H1 (cell line): Measurements from ENCODE around the gene AP1M2. TPM values are rescaled to one million over a fixed set of nuclear protein-coding genes. Genes with fewer than 3 reads are reported as not detected.
A peak's percentile ranks its signal among the peaks of the same experiment; 100 is the strongest.

Experiments used
- CTCF ChIA-PET: fragments of 300-600 bp; sonication (Branson Sonifier 250); formaldehyde crosslinking; loops from one replicate; lab custom pipeline; 2021; ENCODE audit not compliant: partially characterized antibody; lab: Charles Lee
- POLR2A ChIA-PET: fragments of 300-600 bp; sonication (Branson Sonifier 250); formaldehyde crosslinking; loops from one replicate; lab custom pipeline; 2021; ENCODE audit warnings: inconsistent platforms; ENCODE audit not compliant: partially characterized antibody; lab: Charles Lee
- DNase-seq, 2 experiments: peaks; one replicate each; pipeline versions ENCODE4 v3.0.0 to v3.0.0-alpha.2; 2010 to 2022; ENCODE audit warnings: low spot score in 2 of 2, low read depth in 1 of 2, mixed read lengths in 1 of 2
- FAIRE-seq: peaks from 2 replicates; lab custom pipeline; 2011; peaks lifted over from hg19 to GRCh38; lab: Jason Lieb, UNC
- H2AFZ ChIP-seq: 2 replicates; pipeline ENCODE4 v1.8.1; 2012; ENCODE audit warnings: low read length, inconsistent platforms
- H2AK5ac ChIP-seq: 2 replicates; pipeline ENCODE4 v1.6.1; 2013; ENCODE audit warnings: low read depth, low read length
- H2BK120ac ChIP-seq: replicated peaks from 2 replicates; pipeline ENCODE3; 2013; ENCODE audit warnings: low read depth, low read length, inconsistent platforms
- H2BK12ac ChIP-seq: 2 replicates; pipeline ENCODE4 v1.6.1; 2013; ENCODE audit warnings: low read depth, low read length
- H2BK15ac ChIP-seq: 2 replicates; pipeline ENCODE4 v1.6.1; 2013; ENCODE audit warnings: low read length
- H2BK20ac ChIP-seq: 2 replicates; pipeline ENCODE4 v1.6.1; 2013; ENCODE audit warnings: low read length
- H2BK5ac ChIP-seq: 2 replicates; pipeline ENCODE4 v1.6.1; 2013; ENCODE audit warnings: low read depth, low read length
- H3K14ac ChIP-seq: 2 replicates; pipeline ENCODE4 v1.6.1; 2013; ENCODE audit warnings: inconsistent platforms; ENCODE audit not compliant: insufficient read length
- H3K18ac ChIP-seq: 2 replicates; pipeline ENCODE4 v1.6.1; 2013; ENCODE audit warnings: low read length; ENCODE audit errors: extremely low read depth
- H3K23ac ChIP-seq: 2 replicates; pipeline ENCODE4 v1.6.1; 2013; ENCODE audit warnings: inconsistent platforms; ENCODE audit not compliant: insufficient read length
- H3K23me2 ChIP-seq: 2 replicates; pipeline ENCODE4 v1.6.1; 2013; ENCODE audit warnings: low read depth, low read length
- H3K27ac ChIP-seq: 2 replicates; pipeline ENCODE4 v1.6.1; 2011; ENCODE audit warnings: low read depth, low read length, inconsistent platforms
- H3K27me3 ChIP-seq, 4 experiments: replicated peaks in 1 of 4; 1 replicate in 1 of 4; 2 replicates in 3 of 4; pipeline versions ENCODE4 v1.6.1 to v1.8.1; 2011 to 2013; ENCODE audit warnings: low read length in 3 of 4, mild to moderate bottlenecking in 3 of 4, inconsistent platforms in 2 of 4, mixed read lengths in 2 of 4, moderate library complexity in 1 of 4; ENCODE audit not compliant: control insufficient read depth in 3 of 4, insufficient read depth in 3 of 4; ENCODE audit errors: extremely low read depth in 1 of 4
- H3K36me3 ChIP-seq, 4 experiments: 2 replicates each; pipeline versions ENCODE4 v1.6.1 to v1.8.1; 2011 to 2013; ENCODE audit warnings: mild to moderate bottlenecking in 4 of 4, low read length in 3 of 4, moderate library complexity in 2 of 4, control low read depth in 1 of 4, inconsistent platforms in 1 of 4; ENCODE audit not compliant: insufficient read depth in 4 of 4, control insufficient read depth in 2 of 4
- H3K4ac ChIP-seq: replicated peaks from 2 replicates; pipeline ENCODE3; 2013; ENCODE audit warnings: low read length, low read depth, mixed read lengths, inconsistent platforms; ENCODE audit not compliant: insufficient read length
- H3K4me1 ChIP-seq, 4 experiments: replicated peaks in 1 of 4; 1 replicate in 1 of 4; 2 replicates in 3 of 4; pipeline versions ENCODE4 v1.6.1 to v1.8.1; 2011 to 2013; ENCODE audit warnings: low read length in 3 of 4, inconsistent platforms in 2 of 4, mixed read lengths in 1 of 4; ENCODE audit not compliant: insufficient read depth in 4 of 4, control insufficient read depth in 3 of 4
- H3K4me2 ChIP-seq, 2 experiments: 2 replicates each; pipeline versions ENCODE4 v1.6.1 to v1.8.1; 2011 to 2013; ENCODE audit warnings: low read depth in 2 of 2, low read length in 2 of 2, control low read depth in 1 of 2, inconsistent platforms in 1 of 2, mild to moderate bottlenecking in 1 of 2; ENCODE audit not compliant: insufficient read depth in 1 of 2
- H3K4me3 ChIP-seq, 4 experiments: fragments of 200-600, 300-600 bp in 1 of 4; sonication (generic), shearing (Covaris generic), sonication (Bioruptor Twin) in 1 of 4; 2 replicates each; pipeline versions ENCODE4 v1.5.1 to v1.8.1; 2011 to 2016; ENCODE audit warnings: low read length in 4 of 4, low read depth in 3 of 4, control low read depth in 2 of 4, inconsistent platforms in 2 of 4, mild to moderate bottlenecking in 2 of 4, mixed read lengths in 1 of 4, moderate library complexity in 1 of 4; ENCODE audit not compliant: insufficient read depth in 2 of 4; ENCODE audit errors: extremely low read depth in 1 of 4
- H3K56ac ChIP-seq: replicated peaks from 2 replicates; pipeline ENCODE3; 2013; ENCODE audit warnings: low read depth, mild to moderate bottlenecking, mixed read lengths, low read length, inconsistent platforms; ENCODE audit not compliant: insufficient read length
- H3K79me1 ChIP-seq: 2 replicates; pipeline ENCODE4 v1.6.1; 2013; ENCODE audit warnings: low read depth, low read length, control low read depth
- H3K79me2 ChIP-seq, 2 experiments: 2 replicates each; pipeline versions ENCODE4 v1.6.1 to v1.8.1; 2012 to 2013; ENCODE audit warnings: low read length in 2 of 2, mild to moderate bottlenecking in 2 of 2, inconsistent platforms in 1 of 2; ENCODE audit not compliant: insufficient read depth in 2 of 2, control insufficient read depth in 1 of 2
- H3K9ac ChIP-seq, 4 experiments: replicated peaks in 1 of 4; 1 replicate in 1 of 4; 2 replicates in 3 of 4; pipeline versions ENCODE4 v1.6.1 to v1.8.1; 2011 to 2013; ENCODE audit warnings: low read depth in 3 of 4, low read length in 3 of 4, control low read depth in 2 of 4, mild to moderate bottlenecking in 2 of 4, moderate library complexity in 2 of 4, inconsistent platforms in 1 of 4; ENCODE audit errors: extremely low read depth in 1 of 4
- H3K9me3 ChIP-seq, 2 experiments: 2 replicates each; pipeline versions ENCODE4 v1.6.1 to v1.8.1; 2012 to 2013; ENCODE audit warnings: mild to moderate bottlenecking in 2 of 2, moderate library complexity in 2 of 2, control low read depth in 1 of 2, inconsistent platforms in 1 of 2, low read depth in 1 of 2, low read length in 1 of 2, mixed read lengths in 1 of 2; ENCODE audit not compliant: insufficient read depth in 2 of 2
- H4K20me1 ChIP-seq, 2 experiments: replicated peaks in 1 of 2; 2 replicates each; pipeline versions ENCODE3 to v1.8.1; 2011 to 2013; ENCODE audit warnings: inconsistent platforms in 2 of 2, low read length in 2 of 2, mild to moderate bottlenecking in 1 of 2; ENCODE audit not compliant: insufficient read depth in 2 of 2, control insufficient read depth in 1 of 2
- H4K5ac ChIP-seq: 2 replicates; pipeline ENCODE4 v1.6.1; 2013; ENCODE audit warnings: low read length, low read depth, mixed read lengths, inconsistent platforms; ENCODE audit not compliant: insufficient read length
- H4K8ac ChIP-seq: 2 replicates; pipeline ENCODE4 v1.8.0; 2013; ENCODE audit warnings: mild to moderate bottlenecking, moderate library complexity, low read length, inconsistent platforms; ENCODE audit not compliant: insufficient read depth; ENCODE audit errors: extremely low read depth
- H4K91ac ChIP-seq: replicated peaks from 2 replicates; pipeline ENCODE3; 2013; ENCODE audit warnings: low read length, mixed read lengths, inconsistent platforms; ENCODE audit not compliant: insufficient read length
- CTBP2 ChIP-seq: IDR thresholded peaks from 2 replicates; pipeline ENCODE4 v1.7.0; 2011; ENCODE audit warnings: borderline replicate concordance, mild to moderate bottlenecking, moderate library complexity, mixed read lengths, low read length; ENCODE audit not compliant: insufficient read depth, insufficient read length
- EZH2 ChIP-seq: fragments of 200-600 bp; sonication (generic); IDR thresholded peaks from 2 replicates; pipeline ENCODE4 v1.7.1; 2012; ENCODE audit warnings: low read depth, mild to moderate bottlenecking, moderate library complexity, low read length, inconsistent platforms; ENCODE audit not compliant: severe bottlenecking
- GABPA ChIP-seq: IDR thresholded peaks from 2 replicates; pipeline ENCODE4 v1.6.1; 2011; ENCODE audit warnings: mild to moderate bottlenecking, low read length, moderate library complexity, borderline replicate concordance; ENCODE audit not compliant: insufficient read depth
- JUND ChIP-seq: IDR thresholded peaks from 2 replicates; pipeline ENCODE4 v1.6.1; 2011; ENCODE audit warnings: mild to moderate bottlenecking, improper control_type of control experiment, low read length
- KDM1A ChIP-seq: fragments of 200-600, 300-600 bp; sonication (generic); IDR thresholded peaks from 2 replicates; pipeline ENCODE4 v1.7.1; 2016; ENCODE audit warnings: mild to moderate bottlenecking, low read length, borderline replicate concordance
- POU5F1 ChIP-seq: IDR thresholded peaks from 2 replicates; pipeline ENCODE4 v1.6.1; 2011; ENCODE audit warnings: low read depth, mild to moderate bottlenecking, low read length, moderate library complexity
- RNF2 ChIP-seq: fragments of 200-900, 300-1000 bp; sonication (generic); IDR thresholded peaks from 2 replicates; pipeline ENCODE4 v1.7.1; 2016; ENCODE audit warnings: borderline replicate concordance, low read depth, mild to moderate bottlenecking, antibody characterized with exemption, low read length; ENCODE audit not compliant: poor library complexity, severe bottlenecking; ENCODE audit errors: missing control alignments
- WGBS, 2 experiments: shearing (Covaris generic) in 1 of 2; methylation state at CpG; one replicate each; pipeline versions ENCODE4 v1.1.6 to v1.1.7; 2013 to 2015; ENCODE audit warnings: low lambda C conversion rate in 2 of 2, mixed read lengths in 2 of 2, inconsistent platforms in 1 of 2, low coverage in 1 of 2, missing lambda C conversion rate in 1 of 2; ENCODE audit not compliant: insufficient replicate concordance in 2 of 2, insufficient coverage in 1 of 2, insufficient read length in 1 of 2; ENCODE audit errors: extremely low coverage in 1 of 2, missing lambda C conversion rate in 1 of 2; 5-methylcytosine and 5-hydroxymethylcytosine counted together
- polyA plus RNA-seq, 7 experiments: library from polyadenylated mRNA; depleted of rRNA in 3 of 7; stranded (reverse) in 5 of 7; unstranded in 2 of 7; fragments of >200 nt in 5 of 7; fragments of 200-250 nt in 2 of 7; gene quantifications; 1 replicate in 5 of 7; 2 replicates in 1 of 7; 4 replicates in 1 of 7; pipeline versions ENCODE4 v1.2.1 to v1.2.3, GENCODE V29; 2011 to 2013; ENCODE audit warnings: missing spikeins in 2 of 7, mixed read lengths in 2 of 7
- total RNA-seq: library from RNA; stranded (reverse); fragmentation: NEBNext Ultra II Directional; extraction: Animal tissue kit (Norgen Biotek cat#: 25700); gene quantifications from 2 replicates; pipeline ENCODE4 v1.2.1, GENCODE V29; 2021
- TF ChIP-seq, protein P1 (sequence below), 3 experiments: IDR thresholded peaks; 1 replicate in 2 of 3; 2 replicates in 1 of 3; pipeline versions ENCODE4 v1.5.1 to v1.6.1; 2011; ENCODE audit warnings: low read length in 3 of 3, mild to moderate bottlenecking in 3 of 3, inconsistent platforms in 2 of 3, low read depth in 1 of 3, moderate library complexity in 1 of 3; ENCODE audit not compliant: insufficient read depth in 1 of 3; ENCODE audit errors: control extremely low read depth in 1 of 3

Gene AP1M2
- total and polyA plus RNA-seq, 2 of the 8 experiments (the other 6 are each of a cell fraction or from before 2014, with no cell fraction given): 140 to 161 TPM

DNA sequence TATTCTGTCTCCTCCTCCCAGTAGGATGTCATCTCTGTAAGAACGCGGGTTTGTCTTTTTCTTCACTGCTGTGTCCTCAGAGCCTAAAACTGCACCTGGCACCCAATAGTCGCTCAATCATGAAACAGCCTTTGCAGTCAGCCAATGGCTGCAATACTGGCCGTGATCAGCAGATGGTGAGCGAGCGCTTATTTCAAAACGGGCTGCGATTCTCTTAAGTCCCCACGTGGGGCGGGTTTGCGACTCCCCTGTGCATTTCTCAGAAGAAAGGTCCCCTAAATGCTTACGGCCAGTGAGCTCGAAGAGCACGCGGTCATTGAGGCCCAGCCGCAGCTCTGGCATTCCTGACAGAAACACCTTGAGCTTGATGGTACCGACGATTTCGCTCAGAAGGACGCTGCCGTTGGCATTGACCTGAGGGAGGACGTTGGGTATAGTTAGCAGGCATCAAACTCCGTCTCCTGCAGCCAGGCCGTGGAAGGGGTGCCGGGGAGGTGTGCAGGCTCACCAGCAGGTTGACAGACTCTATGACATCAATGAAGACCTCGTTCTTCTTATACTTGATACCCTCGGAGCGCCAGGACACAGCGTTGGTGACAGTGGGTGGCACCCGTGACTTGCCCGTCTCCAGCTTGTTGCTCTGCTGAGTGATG is 6.0 kb downstream of the AP1M2 start:
- Histone ChIP-seq H3K36me3 (peaks cover 12 to 38% (median 29%) of the 10 kb centered on the region in 4 experiments), H3K9me3 (no peaks in the 10 kb centered on the region), H3K4ac (no peak overlapping the region), H2BK5ac (no peak overlapping the region), H3K27me3 (no peaks in the 10 kb centered on the region), H2AK5ac (no peak overlapping the region), H3K23me2 (no peaks in the 10 kb centered on the region), H4K5ac (no peak overlapping the region), H3K4me3 (no peak overlapping the region), H3K4me1 (no peaks in the 10 kb centered on the region; a peak in 1 of 7 replicates), H4K20me1 (peaks cover 2 to 6% of the 10 kb centered on the region in 2 experiments), H2BK12ac (no peak overlapping the region), H4K91ac (no peak overlapping the region), H2AFZ (no peak overlapping the region), H2BK120ac (no peak overlapping the region), H3K79me1 (peaks cover 3% of the 10 kb centered on the region; the same call in 1 of the 2 replicates), H3K56ac (no peak overlapping the region), H2BK20ac (no peak overlapping the region), H4K8ac (no peak overlapping the region), H3K27ac (no peak overlapping the region), H2BK15ac (no peak overlapping the region), H3K4me2 (no peak overlapping the region), H3K23ac (no peak overlapping the region), H3K14ac (no peak overlapping the region), H3K18ac (no peak overlapping the region), H3K9ac (no peak overlapping the region), H3K79me2 (no peaks in the 10 kb centered on the region; a peak in 1 of 4 replicates)
- POLR2A ChIA-PET: interaction anchor here (0.6 to 6.8 kb wide), 27 partner anchors 8 to 607 kb away, joined by 3 to 33 read pairs (median 5); partner anchors contain the start of genes QTRT1 and SLC44A2
- CTCF ChIA-PET: interaction anchor here (0.6 to 8.7 kb wide), 59 partner anchors 8 to 607 kb away, joined by 3 to 267 read pairs (median 7); partner anchors contain the start of genes DNM2, QTRT1 and SLC44A2
- FAIRE-seq (peak; percentile 85), DNase-seq (peak; percentile 90 to 94)
- 64% methylated on average over 31 of the region's 31 CpGs; no CpG with 5 or more reads in 1 of the 2 experiments for WGBS, 2 experiments
- TF ChIP-seq RNF2 (no peak), JUND (no peak; the same call in 1 of the 2 replicates), GABPA (0 out of 2 replicates have a peak, but pooled peaks have one; percentile 23), POU5F1 (no peak), CTBP2 (no peak), EZH2 (no peak), KDM1A (no peak)
- TF ChIP-seq, protein P1, sequence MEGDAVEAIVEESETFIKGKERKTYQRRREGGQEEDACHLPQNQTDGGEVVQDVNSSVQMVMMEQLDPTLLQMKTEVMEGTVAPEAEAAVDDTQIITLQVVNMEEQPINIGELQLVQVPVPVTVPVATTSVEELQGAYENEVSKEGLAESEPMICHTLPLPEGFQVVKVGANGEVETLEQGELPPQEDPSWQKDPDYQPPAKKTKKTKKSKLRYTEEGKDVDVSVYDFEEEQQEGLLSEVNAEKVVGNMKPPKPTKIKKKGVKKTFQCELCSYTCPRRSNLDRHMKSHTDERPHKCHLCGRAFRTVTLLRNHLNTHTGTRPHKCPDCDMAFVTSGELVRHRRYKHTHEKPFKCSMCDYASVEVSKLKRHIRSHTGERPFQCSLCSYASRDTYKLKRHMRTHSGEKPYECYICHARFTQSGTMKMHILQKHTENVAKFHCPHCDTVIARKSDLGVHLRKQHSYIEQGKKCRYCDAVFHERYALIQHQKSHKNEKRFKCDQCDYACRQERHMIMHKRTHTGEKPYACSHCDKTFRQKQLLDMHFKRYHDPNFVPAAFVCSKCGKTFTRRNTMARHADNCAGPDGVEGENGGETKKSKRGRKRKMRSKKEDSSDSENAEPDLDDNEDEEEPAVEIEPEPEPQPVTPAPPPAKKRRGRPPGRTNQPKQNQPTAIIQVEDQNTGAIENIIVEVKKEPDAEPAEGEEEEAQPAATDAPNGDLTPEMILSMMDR (IDR thresholded peaks at IDR 0.05; ENCODE audit: control extremely low read depth in 1 of 3, insufficient read depth in 1 of 3, low read depth in 1 of 3, low read length in 3 of 3): peak; percentile 84 to 100 (median 97)
